HepG2 (cell line): ENCODE data around the gene RAB9A. TPM values are rescaled to one million over a fixed set of nuclear protein-coding genes. Genes with fewer than 3 reads are reported as not detected.

ENCODE experiments used
- RAD21 ChIP-seq: fragments of 450-650 bp; formaldehyde crosslinking; IDR thresholded peaks from 2 replicates; pipeline ENCODE4 v1.5.0; 2020; ENCODE audit warnings: mild to moderate bottlenecking
- REL ChIP-seq: sonication (generic); formaldehyde crosslinking; conservative IDR thresholded peaks from 2 replicates; pipeline ENCODE4 v1.8.0; 2022; ENCODE audit warnings: mild to moderate bottlenecking, missing genetic modification reagents, moderate library complexity
- ZBTB3 ChIP-seq: sonication (generic); formaldehyde crosslinking; IDR thresholded peaks from 2 replicates; pipeline ENCODE4 v1.4.0; 2020; ENCODE audit warnings: low read depth, mild to moderate bottlenecking, moderate library complexity, missing genetic modification reagents, borderline replicate concordance
- ZNF432 ChIP-seq: sonication (generic); formaldehyde crosslinking; IDR thresholded peaks from 2 replicates; pipeline ENCODE4 v1.5.0; 2020; ENCODE audit warnings: missing genetic modification reagents, mild to moderate bottlenecking, borderline replicate concordance
- polyA plus RNA-seq, 8 experiments: library from polyadenylated mRNA; depleted of rRNA in 3 of 8; stranded (reverse) in 7 of 8; unstranded in 1 of 8; fragments of >200 nt; fragmentation: Illumina TruSeq in 4 of 8; extraction: Trizol in 4 of 8; gene quantifications; 2 replicates each; pipeline versions ENCODE4 v1.2.1 to v1.2.3, GENCODE V29; 2011 to 2016; ENCODE audit warnings: low read depth in 4 of 8, missing spikeins in 1 of 8, mixed read lengths in 1 of 8; ENCODE audit not compliant: insufficient read depth in 1 of 8
- total RNA-seq, 5 experiments: library from RNA; depleted of rRNA; stranded (reverse); fragments of >200 nt; fragmentation: Illumina TruSeq; extraction: Trizol; gene quantifications; 2 replicates each; pipeline ENCODE4 v1.2.3, GENCODE V29; 2016; ENCODE audit warnings: low read depth in 1 of 5
- TF ChIP-seq, protein P1 (sequence below): sonication (generic); formaldehyde crosslinking; IDR thresholded peaks from 2 replicates; pipeline ENCODE4 v1.4.0; 2020; ENCODE audit warnings: mild to moderate bottlenecking, missing genetic modification reagents

RAB9A gene
- total and polyA plus RNA-seq, 2 of the 13 experiments (the other 11 are each of a cell fraction or from before 2014, with no cell fraction given) = 10.5 to 23.1 TPM

DNA sequence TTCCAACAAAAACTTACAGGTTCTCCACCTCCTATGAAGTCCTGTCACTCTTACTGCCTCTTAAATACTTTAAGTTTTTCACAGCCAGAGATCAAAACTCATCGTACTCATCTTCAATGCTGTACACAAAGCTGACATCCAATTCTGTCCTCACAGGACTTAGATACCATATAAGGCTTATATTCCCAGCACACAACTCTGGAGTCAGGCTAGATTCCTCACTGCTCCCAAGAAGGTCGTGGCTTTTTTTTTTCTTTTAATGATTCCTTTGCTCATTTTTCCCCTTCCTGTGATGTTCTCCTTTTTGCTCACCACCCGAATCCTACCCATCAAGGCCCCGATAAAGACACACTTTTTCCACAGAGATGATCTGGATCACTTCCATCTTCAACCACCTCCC lies 44.6 kb downstream of the RAB9A start (continued):
- TF ChIP-seq, protein P1, sequence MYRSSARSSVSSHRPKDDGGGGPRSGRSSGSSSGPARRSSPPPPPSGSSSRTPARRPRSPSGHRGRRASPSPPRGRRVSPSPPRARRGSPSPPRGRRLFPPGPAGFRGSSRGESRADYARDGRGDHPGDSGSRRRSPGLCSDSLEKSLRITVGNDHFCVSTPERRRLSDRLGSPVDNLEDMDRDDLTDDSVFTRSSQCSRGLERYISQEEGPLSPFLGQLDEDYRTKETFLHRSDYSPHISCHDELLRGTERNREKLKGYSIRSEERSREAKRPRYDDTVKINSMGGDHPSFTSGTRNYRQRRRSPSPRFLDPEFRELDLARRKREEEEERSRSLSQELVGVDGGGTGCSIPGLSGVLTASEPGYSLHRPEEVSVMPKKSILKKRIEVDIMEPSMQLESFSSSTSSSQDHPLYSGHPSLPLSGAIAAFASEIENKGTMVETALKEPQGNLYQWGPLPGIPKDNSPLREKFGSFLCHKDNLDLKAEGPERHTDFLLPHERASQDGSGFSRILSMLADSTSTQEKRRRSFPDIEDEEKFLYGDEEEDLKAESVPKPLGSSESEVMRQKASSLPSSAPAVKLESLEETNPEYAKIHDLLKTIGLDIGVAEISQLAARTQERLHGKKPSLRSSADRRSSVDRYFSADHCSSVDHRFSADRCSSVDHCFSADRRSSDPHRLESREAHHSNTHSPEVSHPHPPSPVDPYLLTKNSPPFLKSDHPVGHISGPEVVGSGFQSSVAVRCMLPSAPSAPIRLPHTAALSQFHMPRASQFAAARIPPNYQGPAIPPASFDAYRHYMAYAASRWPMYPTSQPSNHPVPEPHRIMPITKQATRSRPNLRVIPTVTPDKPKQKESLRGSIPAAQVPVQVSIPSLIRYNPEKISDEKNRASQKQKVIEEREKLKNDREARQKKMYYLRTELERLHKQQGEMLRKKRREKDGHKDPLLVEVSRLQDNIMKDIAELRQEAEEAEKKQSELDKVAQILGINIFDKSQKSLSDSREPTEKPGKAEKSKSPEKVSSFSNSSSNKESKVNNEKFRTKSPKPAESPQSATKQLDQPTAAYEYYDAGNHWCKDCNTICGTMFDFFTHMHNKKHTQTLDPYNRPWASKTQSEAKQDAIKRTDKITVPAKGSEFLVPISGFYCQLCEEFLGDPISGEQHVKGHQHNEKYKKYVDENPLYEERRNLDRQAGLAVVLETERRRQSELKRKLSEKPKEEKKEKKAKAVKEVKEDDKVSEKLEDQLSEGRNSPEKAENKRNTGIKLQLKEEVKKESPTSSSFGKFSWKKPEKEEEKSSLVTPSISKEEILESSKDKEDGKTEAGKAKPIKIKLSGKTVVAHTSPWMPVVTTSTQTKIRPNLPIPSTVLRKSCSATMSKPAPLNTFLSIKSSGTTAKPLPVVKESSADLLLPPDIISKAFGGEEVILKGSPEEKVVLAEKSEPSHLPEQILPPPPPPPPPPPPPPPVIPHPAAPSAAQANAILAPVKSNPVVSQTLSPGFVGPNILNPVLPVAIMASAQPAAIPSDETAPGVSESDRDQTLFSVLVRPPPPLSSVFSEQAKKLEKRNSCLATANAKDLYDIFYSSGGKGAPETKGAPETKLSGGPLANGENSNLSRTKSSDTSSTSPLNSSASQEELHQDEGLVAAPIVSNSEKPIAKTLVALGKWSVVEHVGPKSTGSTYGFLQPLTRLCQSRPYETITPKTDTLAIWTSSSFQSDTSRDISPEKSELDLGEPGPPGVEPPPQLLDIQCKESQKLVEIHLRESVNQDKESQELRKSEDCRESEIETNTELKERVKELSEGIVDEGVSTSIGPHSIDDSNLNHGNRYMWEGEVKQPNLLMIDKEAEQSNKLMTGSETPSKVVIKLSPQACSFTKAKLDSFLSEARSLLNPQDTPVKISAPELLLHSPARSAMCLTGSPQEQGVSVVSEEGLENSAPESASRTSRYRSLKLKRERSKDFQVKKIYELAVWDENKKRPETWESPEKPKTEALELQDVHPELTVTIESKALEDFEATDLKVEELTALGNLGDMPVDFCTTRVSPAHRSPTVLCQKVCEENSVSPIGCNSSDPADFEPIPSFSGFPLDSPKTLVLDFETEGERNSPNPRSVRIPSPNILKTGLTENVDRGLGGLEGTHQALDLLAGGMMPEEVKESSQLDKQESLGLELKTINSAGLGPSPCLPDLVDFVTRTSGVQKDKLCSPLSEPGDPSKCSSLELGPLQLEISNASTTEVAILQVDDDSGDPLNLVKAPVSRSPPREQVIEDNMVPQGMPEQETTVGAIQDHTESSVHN = no peak
- TF ChIP-seq ZNF432 (CRISPR knock-in tag) (no peak), RAD21 (no peak), ZBTB3 (no peak), REL (CRISPR knock-in tag) (no peak)
